ENCODE data around the gene ACOT12.
"Not testable (repeated sequence)": the region's sequence is repeated elsewhere in the genome, so short reads cannot be mapped to it uniquely, and the experiment has no call there.

Gene ACOT12

DNA sequence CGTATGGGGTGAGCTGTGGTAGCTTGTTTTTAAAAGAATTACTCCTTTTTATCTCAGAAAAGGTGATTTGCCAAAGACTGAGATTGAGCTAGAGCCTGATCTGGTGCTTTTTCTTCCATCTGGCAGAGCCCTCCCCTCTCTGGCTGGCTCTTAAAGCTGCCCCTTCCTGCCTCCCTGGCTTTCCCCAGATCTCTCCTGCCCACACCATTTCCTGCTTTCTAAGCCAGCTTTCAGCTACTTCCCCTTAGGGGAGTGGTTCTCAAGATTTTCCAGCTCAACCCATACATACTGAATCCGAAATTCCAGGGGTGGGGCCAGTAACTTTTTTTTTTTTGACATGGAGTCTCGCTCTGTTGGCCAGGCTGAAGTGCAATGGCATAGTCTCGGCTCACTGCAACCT, 4.8 kb upstream of the ACOT12 start:
- no peak for DNase-seq

DNA sequence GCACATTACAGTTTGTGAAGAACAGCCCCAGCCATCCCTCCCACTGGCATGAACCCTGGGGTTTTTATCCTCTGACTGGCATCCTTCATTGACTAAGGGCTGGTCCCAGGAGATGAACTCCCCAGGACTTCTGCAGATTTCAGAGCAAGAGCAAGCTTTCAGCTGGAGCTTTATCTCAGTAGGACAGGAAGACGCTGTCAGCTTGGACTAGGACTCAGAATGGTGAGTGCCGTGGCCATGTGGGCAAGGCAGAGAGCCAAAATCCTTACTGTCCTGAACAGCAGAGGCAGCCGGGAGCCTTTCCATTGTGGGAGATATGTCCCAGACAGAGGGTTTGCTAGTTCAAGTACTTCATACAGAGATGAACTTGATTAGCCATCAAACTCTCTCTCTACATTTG, 3.2 kb upstream of the ACOT12 start:
- DNase-seq, result no peak

DNA sequence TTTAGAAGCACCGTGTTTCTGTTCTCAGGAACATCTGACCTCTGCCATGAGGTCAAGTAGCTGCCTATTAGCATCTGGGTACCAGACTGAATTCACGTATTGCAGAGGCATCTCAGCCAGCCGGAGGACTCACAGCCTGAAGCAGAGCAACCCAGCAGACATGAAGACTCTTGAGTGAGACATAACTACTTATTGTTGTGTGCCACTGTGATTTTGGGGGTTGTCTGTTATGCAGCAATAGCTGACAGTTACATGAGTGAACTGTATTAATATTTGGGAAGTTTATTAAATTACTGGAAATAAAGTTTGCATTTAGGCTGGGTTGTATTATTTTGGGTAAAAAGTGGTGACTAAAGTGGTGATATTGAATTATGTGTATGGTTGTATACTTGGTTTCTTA, 1.3 kb upstream of the ACOT12 start:
- no peak for DNase-seq

DNA sequence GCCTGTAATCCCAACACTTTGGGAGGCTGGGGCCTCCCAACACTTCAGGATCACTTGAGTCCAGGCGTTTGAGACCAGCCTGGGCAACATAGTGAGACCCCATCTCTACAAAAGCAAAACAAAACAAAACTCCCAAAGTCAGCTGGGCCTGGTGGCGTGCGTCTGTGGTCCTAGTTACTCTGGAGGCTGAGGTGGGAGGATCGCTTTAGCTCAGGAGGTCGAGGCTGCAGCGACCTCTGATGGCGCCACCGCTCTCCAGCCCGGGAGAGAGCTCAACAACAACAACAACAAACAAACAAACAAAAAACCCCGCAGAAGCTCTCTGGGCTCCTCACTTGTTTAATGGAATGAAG, 528 bp downstream of the ACOT12 start:
- DNase-seq, result no peak

DNA sequence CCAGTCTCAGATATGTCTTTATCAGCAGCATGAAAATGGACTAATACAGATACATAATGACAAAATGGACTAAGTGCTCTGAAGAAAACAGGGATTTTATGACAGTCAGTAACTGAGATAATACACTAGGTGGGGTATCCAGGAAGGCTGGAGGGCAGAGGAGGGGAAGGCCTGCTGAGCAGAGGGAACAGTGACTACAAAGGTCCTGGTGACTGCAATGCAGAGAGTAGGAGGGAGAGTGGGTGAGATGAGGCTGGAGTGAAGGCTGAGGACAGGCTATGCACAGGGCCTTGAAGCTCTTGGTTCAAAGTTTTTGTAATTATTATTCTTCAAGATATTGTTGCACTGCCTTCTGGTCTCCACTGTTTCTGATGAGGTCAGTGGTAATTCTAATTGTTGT, 4.9 kb downstream of the ACOT12 start:
- DNase-seq, result no peak

DNA sequence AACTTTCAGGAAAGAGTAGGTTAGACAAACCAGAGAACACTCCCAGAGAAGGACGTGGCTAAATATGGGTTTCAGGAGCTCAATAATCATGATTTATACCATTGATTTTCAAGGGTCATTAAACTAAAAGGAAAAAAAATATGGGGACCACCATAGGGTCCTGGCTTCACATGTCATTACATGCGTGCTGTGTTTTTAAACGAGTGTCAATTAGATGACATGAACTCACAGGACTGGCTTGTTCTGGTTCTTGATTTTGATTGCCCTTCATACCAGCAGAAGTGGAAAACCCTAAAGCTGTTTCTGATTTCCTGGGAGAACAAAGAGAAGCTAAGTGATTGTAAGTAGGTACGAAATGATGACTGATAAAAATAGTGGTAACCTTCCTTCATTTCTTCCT, 5.8 kb downstream of the ACOT12 start:
- no peak for DNase-seq

DNA sequence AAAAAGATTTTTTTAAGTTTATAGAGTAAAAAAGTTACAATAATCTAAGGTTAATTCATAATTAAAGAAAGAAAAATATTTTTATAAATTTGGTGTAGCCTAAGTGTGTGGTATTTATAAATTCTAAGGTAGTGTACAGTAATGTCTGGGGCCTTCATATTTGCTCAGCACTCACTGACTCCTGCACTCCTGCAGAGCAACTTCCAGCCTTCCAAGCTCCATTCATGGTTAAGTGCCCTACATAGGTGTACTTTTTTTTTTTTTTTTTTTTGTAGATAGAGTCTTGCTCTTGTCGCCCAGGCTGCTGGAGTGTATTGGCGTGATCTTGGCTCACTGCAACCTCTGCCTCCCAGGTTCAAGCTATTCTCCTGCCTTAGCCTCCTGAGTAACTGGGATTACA, 10.1 kb downstream of the ACOT12 start:
- no peak for DNase-seq

DNA sequence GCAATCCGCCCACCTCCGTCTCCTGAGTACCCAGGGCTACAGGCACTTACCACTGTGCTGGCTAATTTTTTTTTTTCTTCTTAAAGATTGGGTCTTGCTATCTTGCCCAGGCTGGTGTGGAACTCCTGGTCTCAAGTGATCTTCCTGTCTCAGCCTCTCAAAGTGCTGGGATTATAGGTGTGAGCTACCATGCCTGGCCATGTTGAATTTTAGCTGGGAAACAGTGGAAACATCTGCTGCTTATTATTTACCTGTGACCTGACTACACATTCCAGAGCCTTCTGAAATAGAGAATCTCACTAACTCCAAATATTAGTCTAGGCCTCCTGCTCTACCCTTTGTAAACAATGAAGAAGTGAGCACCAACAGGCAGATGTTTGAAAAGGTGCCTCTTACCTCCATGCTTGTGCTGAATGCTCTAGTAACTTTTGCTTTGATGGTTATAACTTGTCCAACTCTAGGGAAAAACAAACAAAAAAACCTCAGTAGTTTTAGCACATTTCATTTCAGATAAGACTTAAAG, 22.5 kb downstream of the ACOT12 start:
- DNase-seq, result no peak

DNA sequence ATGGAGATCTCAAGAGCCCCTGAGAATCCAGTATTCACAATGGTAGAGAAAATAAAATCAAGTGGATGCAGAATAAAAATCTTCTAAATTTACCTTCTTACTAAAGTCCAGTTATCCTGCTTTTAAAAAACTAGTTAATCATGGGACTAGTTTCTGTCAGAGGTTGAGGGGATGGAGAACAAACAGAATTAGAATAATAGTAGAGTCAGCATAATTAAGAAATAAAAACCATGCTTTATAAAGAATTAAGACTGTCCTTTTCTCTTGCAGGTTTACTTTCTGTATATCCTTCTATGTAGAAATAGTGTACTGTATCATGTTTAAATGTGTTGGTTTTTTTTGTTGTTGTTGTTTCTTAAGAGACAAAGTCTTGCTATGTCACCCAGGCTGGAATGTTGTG, 23.0 kb downstream of the ACOT12 start:
- no peak for DNase-seq

DNA sequence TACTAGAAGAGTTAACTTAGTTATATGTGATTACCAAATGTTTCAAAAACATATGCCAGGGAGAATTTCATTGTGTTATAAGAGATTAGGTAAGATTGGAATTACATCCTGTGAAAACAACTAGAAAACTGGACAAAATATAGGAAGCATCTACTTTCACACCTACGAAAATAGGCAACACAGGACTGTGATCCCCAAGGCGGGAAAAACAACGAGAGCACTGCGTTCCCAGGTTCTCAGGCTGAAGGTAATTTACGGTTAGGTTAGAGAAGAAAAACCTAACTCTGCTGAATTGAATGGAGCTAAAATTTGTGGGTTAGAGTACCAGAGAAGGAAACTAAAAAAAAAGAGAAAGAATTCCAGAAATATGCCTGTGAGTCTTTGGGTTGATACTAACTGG, 28.4 kb downstream of the ACOT12 start:
- no peak for DNase-seq

DNA sequence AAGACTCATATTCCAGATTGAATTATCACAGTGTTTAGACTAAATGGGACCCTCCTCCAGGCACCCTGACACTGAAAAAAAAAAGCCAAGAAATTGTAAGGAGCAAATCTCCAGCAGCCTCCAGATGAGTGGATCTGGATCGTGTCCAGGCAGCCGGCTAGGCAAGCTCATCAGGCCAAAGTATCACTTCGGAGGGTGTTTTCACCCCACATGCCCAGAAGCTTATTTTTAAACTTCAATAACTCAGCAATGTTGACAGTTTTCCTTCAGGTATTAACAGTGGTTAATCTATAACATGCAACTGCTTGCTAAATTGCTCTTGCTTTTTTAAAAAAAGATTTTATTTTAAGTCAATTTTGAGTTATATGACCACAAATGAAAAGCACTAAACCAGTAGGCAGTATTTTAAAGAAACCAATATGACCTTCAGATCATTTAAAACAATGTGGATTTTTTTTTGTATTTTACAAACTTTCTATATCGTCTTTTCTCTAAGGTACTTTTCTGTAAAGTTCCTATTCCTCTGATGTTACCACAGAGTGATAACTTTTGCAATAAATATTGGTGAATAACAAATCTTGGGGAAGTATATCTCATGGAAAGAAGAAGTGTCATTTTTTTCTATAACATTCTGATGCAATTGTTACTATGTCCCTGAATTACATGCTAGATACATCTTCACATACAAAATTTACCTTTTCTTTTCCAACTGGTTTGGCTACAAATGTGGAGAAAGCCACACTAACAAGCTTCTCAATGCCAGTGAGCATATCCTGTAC, 30.7 kb downstream of the ACOT12 start:
- no peak for DNase-seq

DNA sequence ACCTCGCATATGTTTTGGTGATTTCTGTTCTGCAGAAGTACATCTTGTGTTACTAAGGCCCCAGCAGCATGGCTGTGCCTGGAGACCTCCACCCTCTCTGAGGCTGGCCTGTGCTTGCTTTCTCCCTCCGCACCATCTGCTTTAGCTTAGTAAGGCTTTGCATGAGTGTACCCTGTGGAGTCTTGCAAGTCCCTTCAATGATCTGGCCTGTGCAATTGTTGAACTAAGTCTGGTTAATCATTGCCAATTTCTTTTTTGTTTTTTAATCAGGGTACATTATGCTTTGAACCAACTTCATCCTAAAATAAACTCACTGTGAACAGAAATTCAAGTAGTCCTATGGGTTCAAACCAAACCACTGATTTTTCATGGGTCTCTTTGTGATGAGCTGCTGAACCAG, 32.3 kb downstream of the ACOT12 start:
- no peak for DNase-seq

DNA sequence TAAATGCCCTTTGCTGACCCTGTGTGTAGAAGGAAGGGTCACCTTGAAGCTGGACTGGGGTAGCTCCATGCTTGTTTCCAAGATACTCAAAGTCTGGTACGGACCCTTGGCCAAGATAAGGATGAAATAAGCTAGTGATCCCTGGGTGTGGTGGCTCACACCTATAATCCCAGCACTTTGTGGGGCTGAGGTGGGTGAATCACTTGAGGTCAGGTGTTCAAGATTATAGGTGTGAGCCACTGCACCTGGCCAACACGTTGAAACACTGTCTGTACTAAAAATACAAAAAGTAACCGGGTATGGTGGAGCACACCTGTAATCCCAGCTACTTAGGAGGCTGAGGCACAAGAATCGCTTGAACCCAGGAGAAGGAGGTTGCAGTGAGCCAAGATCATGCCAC, 33.3 kb downstream of the ACOT12 start:
- no peak for DNase-seq

DNA sequence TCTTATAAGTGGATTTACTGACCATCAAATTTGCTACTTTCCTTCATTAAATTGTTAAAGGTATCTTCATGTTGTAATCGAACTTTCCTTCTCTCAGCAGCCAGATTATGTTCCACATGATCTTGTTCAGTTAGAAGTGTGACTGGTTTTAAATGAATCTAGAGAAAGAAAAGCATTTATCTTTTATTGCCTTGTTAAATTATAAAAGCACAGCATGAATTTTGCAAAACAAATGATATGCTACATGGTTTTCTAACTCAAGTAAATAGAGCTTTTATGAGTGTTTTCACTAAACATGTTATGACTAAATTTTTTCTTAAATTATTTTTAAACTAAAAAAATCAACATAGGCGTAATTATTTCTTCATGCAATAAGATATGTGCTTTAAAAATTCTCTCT, 34.1 kb downstream of the ACOT12 start:
- no peak for DNase-seq

DNA sequence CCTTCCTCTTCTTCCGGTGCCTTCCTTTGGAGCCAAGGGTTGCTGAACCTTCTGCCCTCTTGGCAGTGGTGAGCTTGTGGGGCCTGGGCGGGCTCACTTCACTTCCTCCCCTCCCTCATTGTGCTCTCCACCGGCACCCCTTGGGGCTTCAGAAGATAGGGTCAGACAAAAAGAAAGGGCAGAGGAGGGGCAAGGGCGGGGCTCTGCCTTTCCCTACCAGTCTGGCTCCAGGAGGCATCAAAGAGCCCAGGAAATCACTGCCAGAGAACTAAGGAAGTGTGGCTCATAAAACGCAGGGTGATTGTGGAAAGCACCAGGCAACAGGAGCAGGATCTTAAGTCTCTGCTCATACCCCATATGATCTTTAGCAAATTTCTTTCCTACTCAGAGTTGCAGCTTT, 34.8 kb downstream of the ACOT12 start:
- DNase-seq, result no peak

DNA sequence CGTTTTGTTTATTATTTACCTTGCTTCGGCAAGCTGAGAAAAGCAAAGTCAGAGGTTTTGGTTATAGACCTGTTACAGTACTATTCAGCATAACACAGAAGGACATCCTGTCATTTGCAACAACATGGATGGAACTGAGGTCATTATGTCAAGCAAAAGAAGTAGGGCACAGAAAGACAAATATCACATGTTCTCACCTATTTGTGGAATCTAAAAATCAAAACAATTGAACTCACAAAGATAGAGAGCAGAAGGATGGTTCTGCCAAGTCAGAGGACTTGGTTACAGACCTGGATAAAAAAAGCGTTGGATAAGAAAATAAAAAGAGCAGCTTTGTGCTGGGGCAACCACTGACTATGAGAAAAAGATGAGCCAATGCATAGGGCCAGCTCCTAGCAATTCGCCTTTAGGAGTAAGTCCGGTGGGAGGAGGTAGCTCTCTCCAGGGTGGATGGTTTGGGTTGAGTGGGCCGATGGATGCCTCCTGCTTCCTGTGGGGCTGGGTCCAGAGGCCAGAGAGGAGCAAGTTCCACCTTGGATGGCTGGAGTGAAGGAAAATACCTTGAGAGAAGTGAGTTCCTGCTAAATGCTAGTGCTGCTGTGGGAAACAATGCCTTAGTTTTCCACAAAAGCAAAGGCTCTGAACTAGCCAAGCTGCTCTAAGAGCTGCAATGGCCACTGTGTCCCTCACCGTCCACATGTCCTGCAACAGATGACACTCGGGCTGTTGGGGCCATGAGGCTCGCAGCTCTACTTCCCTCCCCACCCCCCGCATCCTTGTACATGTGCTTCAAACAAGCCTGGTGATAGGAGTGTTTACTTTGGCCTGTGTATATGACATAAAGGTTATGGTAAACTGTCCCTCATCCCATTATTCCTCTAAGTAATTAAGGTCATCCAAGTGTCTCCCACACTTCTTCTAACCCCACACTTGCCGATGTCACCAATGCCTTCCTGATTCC, 38.4 kb downstream of the ACOT12 start:
- DNase-seq, result no peak

DNA sequence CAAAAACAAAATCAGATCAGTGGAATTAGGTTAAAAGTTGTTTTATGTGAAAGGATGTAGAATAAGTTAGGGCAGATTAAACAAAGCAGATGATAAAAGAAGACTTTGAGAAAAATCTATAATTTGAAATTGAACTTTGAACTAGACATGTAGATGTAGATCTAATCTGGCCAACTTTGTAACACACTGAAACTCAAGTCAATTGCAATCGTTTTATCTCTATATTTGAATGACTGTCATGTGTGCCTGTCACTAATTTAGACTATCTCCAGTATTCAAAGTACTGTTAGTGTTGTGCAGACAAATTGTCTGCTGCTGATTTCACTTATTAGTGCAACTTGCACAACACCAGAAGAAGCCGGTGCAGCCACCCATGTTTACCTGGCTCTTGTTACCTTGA, 39.8 kb downstream of the ACOT12 start:
- DNase-seq, result no peak

DNA sequence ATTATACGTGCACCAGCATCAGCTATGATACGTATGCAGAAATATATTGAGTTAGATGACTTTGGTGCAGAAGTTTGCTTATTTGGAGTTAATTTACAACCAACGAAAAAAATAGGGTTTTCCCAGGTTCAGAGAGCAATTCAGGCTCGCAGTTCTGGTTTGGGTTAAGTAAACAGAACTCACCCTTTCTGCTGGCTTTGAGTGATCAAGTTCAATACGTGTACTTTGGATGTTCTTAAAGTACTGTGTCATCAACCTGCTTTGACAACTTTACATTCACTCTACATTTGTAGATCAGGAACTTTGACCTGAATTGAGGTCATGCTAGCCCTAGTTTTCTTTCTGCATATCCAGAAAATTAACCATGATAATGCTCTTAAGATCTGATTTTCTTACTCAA, 40.7 kb downstream of the ACOT12 start:
- no peak for DNase-seq

DNA sequence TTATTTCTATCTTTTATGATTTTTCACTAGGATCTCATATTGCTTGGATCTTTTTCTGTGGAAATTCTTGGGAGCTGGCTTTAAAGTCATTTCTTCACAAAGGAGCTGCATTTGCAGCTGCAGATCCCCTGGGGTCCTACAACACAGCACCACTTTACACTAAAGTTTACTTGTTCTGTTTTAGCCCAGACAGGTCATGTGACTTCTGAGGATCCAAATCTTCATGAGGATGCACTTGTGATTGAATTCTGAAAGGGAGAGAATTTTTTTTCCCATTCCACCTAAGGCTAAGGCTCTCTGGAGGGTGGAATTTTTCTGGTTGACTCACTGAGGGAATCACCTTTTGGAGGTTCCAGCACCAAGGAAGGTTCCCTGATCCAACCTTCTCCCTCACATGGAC, 43.4 kb downstream of the ACOT12 start:
- DNase-seq, result no peak

DNA sequence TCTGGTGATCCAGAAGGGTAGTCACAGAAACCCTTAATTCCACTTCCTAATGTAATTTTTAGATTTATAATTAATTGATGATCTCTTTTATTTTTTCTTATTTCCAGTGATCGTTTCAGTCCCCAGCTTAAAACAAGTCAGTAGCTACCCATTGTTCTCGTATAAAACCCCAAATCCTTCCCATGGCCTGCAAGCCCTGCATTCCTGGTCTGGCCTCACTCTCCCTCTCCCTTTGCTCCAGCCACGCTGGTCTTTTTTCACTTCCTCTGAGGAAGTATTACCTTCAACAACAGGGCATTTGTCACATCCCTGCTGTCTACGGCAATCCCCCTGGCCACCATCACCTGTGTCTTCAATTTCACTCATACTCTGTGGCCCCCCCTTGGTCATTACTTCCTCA, 44.8 kb downstream of the ACOT12 start:
- no peak for DNase-seq

DNA sequence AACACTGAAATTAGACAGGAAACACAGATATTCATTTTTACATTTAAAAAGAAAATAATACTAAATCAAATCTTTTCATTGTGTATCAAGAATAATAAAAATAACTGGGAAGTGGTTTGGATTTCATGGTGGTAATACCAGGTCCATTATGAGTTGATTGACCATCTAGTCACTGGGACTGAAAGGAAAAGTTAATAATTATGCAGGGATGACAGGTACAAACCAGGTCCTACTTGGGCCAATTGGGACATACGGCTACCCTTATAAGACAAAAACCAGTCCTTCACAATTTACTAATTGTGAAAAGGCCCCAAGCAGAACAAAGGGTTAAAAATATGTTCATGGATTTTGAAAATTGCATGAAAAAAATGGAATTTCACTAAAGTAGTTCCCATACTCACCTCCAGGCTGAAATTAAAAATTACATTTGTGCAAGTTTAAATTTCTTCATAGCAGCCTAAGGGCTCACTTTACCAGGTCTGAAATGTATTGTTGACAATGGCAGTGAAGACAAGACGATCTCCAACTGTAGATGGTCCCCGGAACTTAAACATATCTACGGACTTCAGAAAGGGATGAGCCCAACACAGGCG, 48.4 kb downstream of the ACOT12 start:
- DNase-seq, result no peak

DNA sequence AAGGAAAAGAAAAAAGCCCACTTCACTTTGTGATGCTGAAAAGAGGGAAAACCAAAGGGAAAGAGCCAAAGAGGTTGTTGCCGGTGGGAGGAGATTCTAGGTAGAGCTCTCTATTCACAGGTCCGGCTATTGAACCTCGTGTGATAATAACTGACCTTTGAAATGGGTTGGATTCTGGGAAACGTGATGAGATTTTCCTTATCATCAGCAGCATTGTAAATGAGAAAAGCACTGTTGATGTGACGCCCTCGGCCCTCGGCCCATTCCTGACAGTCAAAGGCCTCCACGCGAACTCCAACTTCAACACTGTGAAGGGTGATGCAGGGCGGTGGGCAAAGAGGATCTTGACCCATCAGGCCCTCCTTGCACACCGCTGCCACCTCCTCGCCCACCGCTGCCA, 49.2 kb downstream of the ACOT12 start:
- no peak for DNase-seq

DNA sequence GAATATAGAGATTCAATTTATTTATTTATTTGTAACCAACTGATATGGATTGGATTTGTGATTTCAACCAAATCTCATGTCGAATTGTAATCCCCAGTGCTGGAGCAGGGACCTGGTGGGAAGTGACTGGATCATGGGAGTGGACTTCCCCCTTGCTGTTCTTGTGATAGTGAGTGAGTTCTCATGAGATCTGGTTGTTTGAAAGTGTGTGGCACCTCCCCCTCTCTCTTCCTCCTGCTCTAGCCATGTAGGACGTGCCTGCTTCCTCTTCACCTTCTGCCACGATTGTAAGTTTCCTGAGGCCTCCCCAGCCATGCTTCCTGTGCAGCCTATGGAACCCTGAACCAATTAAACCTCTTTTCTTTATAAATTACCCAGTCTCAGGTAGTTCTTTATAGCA, 55.7 kb downstream of the ACOT12 start:
- not testable (repeated sequence) for DNase-seq

DNA sequence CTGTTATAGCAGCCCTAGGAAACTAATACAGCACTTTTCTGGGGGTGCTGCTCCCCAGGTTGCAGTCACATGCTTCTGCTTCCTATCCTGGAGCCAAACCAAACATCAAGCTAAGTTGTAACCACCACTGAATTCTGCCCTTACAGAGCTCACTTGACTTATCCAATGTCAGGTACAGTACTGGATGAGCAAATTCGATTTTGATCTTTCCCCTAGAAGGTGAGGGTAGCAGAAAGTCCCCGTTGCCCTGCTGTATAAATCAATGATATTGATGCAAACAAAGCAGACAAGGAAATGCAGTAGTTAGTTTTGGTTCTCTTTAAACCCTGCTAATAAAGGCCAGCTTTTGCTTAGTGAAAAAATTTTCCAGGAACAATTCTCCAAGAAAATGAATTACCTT, 56.1 kb downstream of the ACOT12 start:
- DNase-seq, result no peak
